Adrenal gland (tissue), 12 donors: ENCODE measurements around the gene DOCK9. TPM values are rescaled to one million over a fixed set of nuclear protein-coding genes. Genes with fewer than 3 reads are reported as not detected.

ENCODE experiments used
- DNase-seq, 7 donors: peaks; one replicate each; pipeline ENCODE4 v3.0.0-alpha.2; 2019 to 2020
- H3K27ac ChIP-seq, 5 donors: fragments of 200-600 bp; sonication (generic) in 4 of 5; 1 replicate in 3 of 5; 2 replicates in 2 of 5; pipeline versions ENCODE4 v1.5.1 to v1.8.0; 2016 to 2020; ENCODE audit warnings: mild to moderate bottlenecking in 1 of 5
- H3K27me3 ChIP-seq: fragments of 200-600 bp; 2 replicates; pipeline ENCODE4 v1.8.0; 2021
- H3K36me3 ChIP-seq, 2 donors: fragments of 200-600 bp; replicated peaks in 1 of 2; 1 replicate in 1 of 2; 2 replicates in 1 of 2; pipeline versions ENCODE4 v1.5.1 to v1.8.0; 2018 to 2022
- H3K4me1 ChIP-seq, 2 donors: fragments of 200-600 bp; replicated peaks in 1 of 2; 1 replicate in 1 of 2; 2 replicates in 1 of 2; pipeline versions ENCODE4 v1.5.1 to v1.8.0; 2018 to 2021
- H3K4me3 ChIP-seq, 4 donors: fragments of 200-600 bp; sonication (generic) in 3 of 4; one replicate each; pipeline ENCODE4 v1.5.1; 2016 to 2018
- H3K9me3 ChIP-seq, 3 donors: fragments of 200-600 bp; sonication (generic) in 1 of 3; replicated peaks in 1 of 3; 1 replicate in 2 of 3; 2 replicates in 1 of 3; pipeline versions ENCODE4 v1.5.1 to v1.8.0; 2016 to 2021
- CTCF ChIP-seq, 6 experiments: fragments of 450-650 bp in 4 of 6; fragments of 200-600 bp in 2 of 6; sonication (generic) in 1 of 6; IDR thresholded peaks; 1 replicate in 5 of 6; 2 replicates in 1 of 6; pipeline versions ENCODE4 v1.5.1 to v1.8.0; 2016 to 2021; ENCODE audit warnings: antibody characterized with exemption in 6 of 6, mild to moderate bottlenecking in 2 of 6, moderate library complexity in 1 of 6
- POLR2A ChIP-seq, 2 donors: fragments of 450-650 bp; IDR thresholded peaks; one replicate each; pipeline ENCODE4 v1.6.1; 2017; ENCODE audit warnings: antibody characterized with exemption in 2 of 2, mild to moderate bottlenecking in 2 of 2, moderate library complexity in 1 of 2
- WGBS, 4 donors: extraction: QIAGEN DNeasy Blood & Tissue Kit in 2 of 4; methylation state at CpG; one replicate each; pipeline versions ENCODE4 v1.1.5 to v1.1.7; 2013 to 2017; 5-methylcytosine and 5-hydroxymethylcytosine counted together
- intact Hi-C, 2 donors: fragments of 100-400 bp; cut with DNase I; formaldehyde crosslinking; loops; one replicate each; pipeline versions ENCODE4 v1.14.1 to v1.15.0; 2022 to 2023
- polyA plus RNA-seq, 3 donors: library from polyadenylated mRNA; stranded (reverse); fragments of 200-250 nt in 2 of 3; fragments of 350-450 nt in 1 of 3; fragmentation: Illumina TruSeq in 1 of 3; extraction: RNeasy Lipid Tissue Mini Kit (QIAGEN cat#74804) in 1 of 3; gene quantifications; one replicate each; pipeline ENCODE4 v1.2.3, GENCODE V29; 2013 to 2014
- total RNA-seq, 9 donors: library from RNA; depleted of rRNA in 4 of 9; stranded (reverse); fragments of >200 nt in 4 of 9; fragments of 120-200 nt in 1 of 9; fragmentation: NEBNext Ultra II Directional in 1 of 9; extraction: Animal tissue kit (Norgen Biotek cat#: 25700) in 1 of 9; gene quantifications; one replicate each; pipeline versions ENCODE4 v1.1.0 to v1.2.4, GENCODE V29; 2013 to 2023
- donor health status: healthy with polysubstance abuse.
- donor health status: Bipolar disorder and iron deficiency.
- donor health status: DM: yes; HTN: yes; CAD: no.
- donor health status: DM: no; HTN: no; CAD: no.
- donor health status: DM: no; HTN: no; CAD: no.
- donor health status: DM: yes; HTN: yes; CAD: no.

The DOCK9 gene
- total and polyA plus RNA-seq, 12 donors, result 16.2 to 83.4 (median 51.9) TPM

GRCh38 chr13:98810746-98811145, 167.1 kb downstream of the DOCK9 start:
- Histone ChIP-seq H3K27ac (no peak overlapping the region), H3K27me3 (no peaks in the 10 kb centered on the region), H3K4me3 (no peak overlapping the region), H3K9me3 (no peaks in the 10 kb centered on the region), H3K36me3 (no peaks in the 10 kb centered on the region), H3K4me1 (no peaks in the 10 kb centered on the region)
- DNase-seq, result no peak
- TF ChIP-seq CTCF (IDR thresholded peaks at IDR 0.05) (no peak), POLR2A (IDR thresholded peaks at IDR 0.05) (no peak)
- intact Hi-C loops, result no loop called here
- WGBS, 4 donors, result 54 to 91% (median 73%) methylated on average over 1 of the region's 1 CpG

GRCh38 chr13:98809345-98809777, 168.5 kb downstream of the DOCK9 start:
- Histone ChIP-seq H3K4me1 (no peaks in the 10 kb centered on the region), H3K27me3 (no peaks in the 10 kb centered on the region), H3K27ac (no peak overlapping the region), H3K4me3 (no peak overlapping the region), H3K36me3 (no peaks in the 10 kb centered on the region), H3K9me3 (no peaks in the 10 kb centered on the region)
- intact Hi-C loops, result no loop called here
- no peak for DNase-seq
- TF ChIP-seq POLR2A (IDR thresholded peaks at IDR 0.05) (no peak), CTCF (IDR thresholded peaks at IDR 0.05) (no peak)
- WGBS, 4 donors, result 87 to 92% (median 88%) methylated on average over 11 of the region's 11 CpGs

- no peak overlapping the region for H3K27ac ChIP-seq
- intact Hi-C loops, result no loop called here
- no peak overlapping the region for H3K4me3 ChIP-seq
- H3K4me1 ChIP-seq, result no peaks in the 10 kb centered on the region
- no peak for DNase-seq
- 81 to 92% (median 89%) methylated on average over 3 of the region's 3 CpGs for WGBS, 4 donors
- TF ChIP-seq CTCF (IDR thresholded peaks at IDR 0.05) (no peak), POLR2A (IDR thresholded peaks at IDR 0.05) (no peak)
- no peaks in the 10 kb centered on the region for H3K36me3 ChIP-seq
- no peaks in the 10 kb centered on the region for H3K27me3 ChIP-seq
- no peaks in the 10 kb centered on the region for H3K9me3 ChIP-seq
These were observed 170.1 kb downstream of the DOCK9 start for GRCh38 chr13:98807774-98808173.

- TF ChIP-seq POLR2A (IDR thresholded peaks at IDR 0.05) (no peak), CTCF (IDR thresholded peaks at IDR 0.05) (no peak)
- 85 to 92% (median 91%) methylated on average over 8 to 9 of the region's 9 CpGs for WGBS, 4 donors
- no peak for DNase-seq
- Histone ChIP-seq H3K9me3 (no peaks in the 10 kb centered on the region), H3K27ac (no peak overlapping the region), H3K27me3 (no peaks in the 10 kb centered on the region), H3K4me3 (no peak overlapping the region), H3K4me1 (no peaks in the 10 kb centered on the region), H3K36me3 (no peaks in the 10 kb centered on the region)
- intact Hi-C loops, result no loop called here
These were observed 173.5 kb downstream of the DOCK9 start for GRCh38 chr13:98804336-98804855.
